Measurements from ENCODE around the gene NUP214.

GRCh38 chr9:131254626-131255025 is 129.2 kb downstream of the NUP214 start:
- TF ChIP-seq EZH2 (IDR thresholded peaks at IDR 0.05; ENCODE audit: low read depth, low read length, severe bottlenecking) = no peak
- TF ChIP-seq ATF3 (IDR thresholded peaks at IDR 0.05; ENCODE audit: insufficient read depth, low read depth, low read length) = no peak
- no peak for TF ChIP-seq TAF1 (IDR thresholded peaks at IDR 0.05; ENCODE audit: low read depth, low read length)
- no peak for TF ChIP-seq GTF2F1 (IDR thresholded peaks at IDR 0.05; ENCODE audit: borderline replicate concordance, low read depth, low read length)
- TF ChIP-seq EP300 (IDR thresholded peaks at IDR 0.05; ENCODE audit: borderline replicate concordance in 1 of 2, low read depth in 2 of 2, low read length in 2 of 2) = no peak
- no peak for TF ChIP-seq POLR2AphosphoS5 (IDR thresholded peaks at IDR 0.05; ENCODE audit: low read depth, low read length)
- no peak for TF ChIP-seq RFX5 (IDR thresholded peaks at IDR 0.05; ENCODE audit: borderline replicate concordance, low read depth, low read length)
- TF ChIP-seq CREB1 (IDR thresholded peaks at IDR 0.05) = no peak
- no peak for TF ChIP-seq SIN3A (conservative IDR thresholded peaks at IDR 0.05 in 1 of 2, IDR thresholded peaks at IDR 0.05 in 1 of 2; ENCODE audit: low read depth in 1 of 2, low read length in 2 of 2)
- no peak for TF ChIP-seq TEAD4 (IDR thresholded peaks at IDR 0.05; ENCODE audit: low read depth, low read length)
- no peak for TF ChIP-seq CTCF (IDR thresholded peaks at IDR 0.05; ENCODE audit: control extremely low read depth in 1 of 3, insufficient read depth in 1 of 3, low read depth in 1 of 3, low read length in 3 of 3)
- TF ChIP-seq SIX5 (IDR thresholded peaks at IDR 0.05; ENCODE audit: low read depth, low read length) = no peak

Data from H1 (cell line).